IMR-90 (cell line): ENCODE data around the gene GPAT3. TPM values are rescaled to one million over a fixed set of nuclear protein-coding genes. Genes with fewer than 3 reads are reported as not detected.

Experiments
- ATAC-seq: fragments of 200-7000 bp; cut with Tn5 transposase; 2 replicates; pipeline ENCODE4 v1.9.1; 2020; ENCODE audit warnings: low read depth, mild to moderate bottlenecking, moderate library complexity
- BruUV-seq: library from RNA; stranded (reverse); fragments of 400-500 nt; replicated peaks from 2 replicates; lab custom pipeline; 2021; lab: Mats Ljungman, UMichigan
- CTCF ChIA-PET: fragments of 300-600 bp; formaldehyde crosslinking; extraction: SDS; loops from one replicate; lab custom pipeline; 2021; ENCODE audit warnings: antibody characterized with exemption; lab: Yijun Ruan, JAX
- POLR2A ChIA-PET: fragments of 300-600 bp; sonication (Branson Sonifier 250); formaldehyde crosslinking; loops from one replicate; lab custom pipeline; 2022; ENCODE audit warnings: antibody characterized with exemption; ENCODE audit not compliant: unreplicated experiment; lab: Charles Lee
- DNase-seq: peaks from one replicate; pipeline ENCODE4 v3.0.0; 2013
- H2AFZ ChIP-seq: replicated peaks from 2 replicates; pipeline ENCODE3; 2013; ENCODE audit warnings: low read length, mild to moderate bottlenecking; ENCODE audit not compliant: poor library complexity
- H2AK5ac ChIP-seq: 2 replicates; pipeline ENCODE4 v1.6.1; 2013; ENCODE audit warnings: low read depth, low read length, inconsistent platforms
- H2AK9ac ChIP-seq: replicated peaks from 2 replicates; pipeline ENCODE3; 2013; ENCODE audit warnings: mild to moderate bottlenecking, low read depth, low read length, moderate library complexity; ENCODE audit not compliant: poor library complexity
- H2BK120ac ChIP-seq: 2 replicates; pipeline ENCODE4 v1.6.1; 2013; ENCODE audit warnings: low read depth, low read length, inconsistent platforms
- H2BK15ac ChIP-seq: 3 replicates; pipeline ENCODE4 v1.6.1; 2013; ENCODE audit warnings: low read depth, low read length, inconsistent platforms
- H2BK20ac ChIP-seq: 2 replicates; pipeline ENCODE4 v1.6.1; 2013; ENCODE audit warnings: low read depth, mild to moderate bottlenecking, inconsistent platforms, low read length, moderate library complexity
- H2BK5ac ChIP-seq: 2 replicates; pipeline ENCODE4 v1.6.1; 2013; ENCODE audit warnings: mild to moderate bottlenecking, low read depth, low read length, inconsistent platforms; ENCODE audit not compliant: poor library complexity, severe bottlenecking
- H3K14ac ChIP-seq: replicated peaks from 2 replicates; pipeline ENCODE4 v1.6.1; 2013; ENCODE audit warnings: low read depth, low read length, inconsistent platforms
- H3K18ac ChIP-seq: 2 replicates; pipeline ENCODE4 v1.6.1; 2013; ENCODE audit warnings: low read depth, low read length, control low read depth
- H3K23ac ChIP-seq: 2 replicates; pipeline ENCODE4 v1.6.1; 2013; ENCODE audit warnings: low read depth, low read length, inconsistent platforms
- H3K27ac ChIP-seq: 2 replicates; pipeline ENCODE4 v1.5.1; 2013; ENCODE audit warnings: mild to moderate bottlenecking, control low read depth, low read length; ENCODE audit not compliant: insufficient read depth
- H3K27me3 ChIP-seq: 2 replicates; pipeline ENCODE4 v1.6.1; 2013; ENCODE audit warnings: low read length; ENCODE audit not compliant: control insufficient read depth, insufficient read depth
- H3K36me3 ChIP-seq: 2 replicates; pipeline ENCODE4 v1.6.1; 2013; ENCODE audit warnings: low read length, mixed read lengths; ENCODE audit not compliant: control insufficient read depth, insufficient read depth
- H3K4ac ChIP-seq: 2 replicates; pipeline ENCODE4 v1.6.1; 2013; ENCODE audit warnings: low read depth, low read length, inconsistent platforms
- H3K4me1 ChIP-seq: 2 replicates; pipeline ENCODE4 v1.6.1; 2013; ENCODE audit warnings: low read length, mixed read lengths; ENCODE audit not compliant: control insufficient read depth, insufficient read depth
- H3K4me2 ChIP-seq: 2 replicates; pipeline ENCODE4 v1.6.1; 2013; ENCODE audit warnings: low read depth, mild to moderate bottlenecking, control low read depth, low read length, moderate library complexity
- H3K4me3 ChIP-seq: 2 replicates; pipeline ENCODE4 v1.5.1; 2013; ENCODE audit warnings: low read depth, mild to moderate bottlenecking, control low read depth, low read length, moderate library complexity; ENCODE audit not compliant: insufficient read depth
- H3K56ac ChIP-seq: 2 replicates; pipeline ENCODE4 v1.6.1; 2013; ENCODE audit warnings: low read length, inconsistent platforms; ENCODE audit not compliant: insufficient read depth; ENCODE audit errors: extremely low read depth
- H3K79me1 ChIP-seq, 2 experiments: 2 replicates each; pipeline ENCODE4 v1.6.1; 2013; ENCODE audit warnings: low read length in 2 of 2, inconsistent platforms in 1 of 2, low read depth in 1 of 2
- H3K9ac ChIP-seq: 2 replicates; pipeline ENCODE4 v1.6.1; 2013; ENCODE audit warnings: low read depth, low read length, control low read depth
- H3K9me1 ChIP-seq: 2 replicates; pipeline ENCODE4 v1.6.1; 2013; ENCODE audit warnings: low read length, inconsistent platforms; ENCODE audit not compliant: insufficient read depth
- H3K9me3 ChIP-seq: 2 replicates; pipeline ENCODE4 v1.6.1; 2013; ENCODE audit warnings: low read length; ENCODE audit not compliant: control insufficient read depth, insufficient read depth
- H4K20me1 ChIP-seq: 2 replicates; pipeline ENCODE4 v1.6.1; 2013; ENCODE audit warnings: low read length, inconsistent platforms; ENCODE audit not compliant: insufficient read depth
- H4K5ac ChIP-seq: 2 replicates; pipeline ENCODE4 v1.6.1; 2013; ENCODE audit warnings: mild to moderate bottlenecking, low read depth, low read length, control low read depth
- H4K8ac ChIP-seq, 2 experiments: 2 replicates each; pipeline ENCODE4 v1.6.1; 2013; ENCODE audit warnings: low read depth in 2 of 2, low read length in 2 of 2, control low read depth in 1 of 2, inconsistent platforms in 1 of 2
- H4K91ac ChIP-seq: 2 replicates; pipeline ENCODE4 v1.6.1; 2013; ENCODE audit warnings: low read depth, low read length, inconsistent platforms; ENCODE audit not compliant: insufficient read depth
- POLR2A ChIP-seq: IDR thresholded peaks from 2 replicates; pipeline ENCODE4 v1.6.1; 2012; ENCODE audit warnings: mild to moderate bottlenecking, low read depth, low read length
- WGBS, 2 experiments: methylation state at CpG; one replicate each; pipeline versions ENCODE4 v1.1.5 to v1.1.7; 2013; ENCODE audit warnings: missing lambda C conversion rate in 2 of 2; ENCODE audit not compliant: insufficient read length in 1 of 2; ENCODE audit errors: extremely low coverage in 2 of 2; 5-methylcytosine and 5-hydroxymethylcytosine counted together
- dilution Hi-C: fragments of 300-500 bp; cut with HindIII; formaldehyde crosslinking; loops from one replicate; pipeline ENCODE4 v1.14.3; 2018; ENCODE audit warnings: low sequenced_read_pairs; ENCODE audit not compliant: unreplicated experiment
- in situ Hi-C: fragments of 300-500 bp; cut with MboI; formaldehyde crosslinking; loops from 3 replicates; pipeline ENCODE4 v1.14.3; 2019; ENCODE audit warnings: low sequenced_read_pairs, inconsistent platforms, mixed read lengths
- intact Hi-C: fragments of 100-400 bp; cut with micrococcal nuclease; formaldehyde crosslinking; loops from 2 replicates; pipeline ENCODE4 v1.10.0; 2022
- polyA plus RNA-seq, 3 experiments: library from polyadenylated mRNA; depleted of rRNA; stranded (reverse); fragments of >200 nt; gene quantifications; 2 replicates each; pipeline ENCODE4 v1.2.3, GENCODE V29; 2012; ENCODE audit warnings: low replicate concordance in 1 of 3
- total RNA-seq: library from RNA; depleted of rRNA; stranded (reverse); fragments of >200 nt; gene quantifications from 2 replicates; pipeline ENCODE4 v1.2.3, GENCODE V29; 2012

GPAT3 gene
- total and polyA plus RNA-seq, 2 of the 4 experiments (the other 2 are of a cell fraction), result 1.3 to 2.9 TPM

GRCh38 chr4:83552924-83553323 lies 17.0 kb downstream of the GPAT3 start:
- ChIA-PET CTCF (no interaction called here), POLR2A (no interaction called here)
- 0 out of 4 replicates have a peak overlapping the region, but pooled peaks of 1 of the 2 experiments have one; percentile 13 for H4K8ac ChIP-seq
- no peak overlapping the region for H4K91ac ChIP-seq
- WGBS, 2 experiments, result no CpG with 5 or more reads among the region's 2 CpGs
- H3K36me3 ChIP-seq, result no peaks in the 10 kb centered on the region
- in situ Hi-C loops, result no loop called here
- dilution Hi-C loops, result no loop called here
- no peaks in the 10 kb centered on the region; the same call in none of the 2 replicates for H3K9me1 ChIP-seq
- H3K14ac ChIP-seq, result no peak overlapping the region
- H2BK15ac ChIP-seq, result no peak overlapping the region
- no peak overlapping the region for H2AK5ac ChIP-seq
- H3K4me3 ChIP-seq, result no peak overlapping the region
- H3K4me1 ChIP-seq, result peaks cover 13% of the 10 kb centered on the region
- no peak overlapping the region for H2BK5ac ChIP-seq
- H2AFZ ChIP-seq, result peak overlapping the region; percentile 8
- BruUV-seq, result no TSS peak
- DNase-seq (peak; percentile 67), ATAC-seq (peak; percentile 66)
- intact Hi-C loops, result loop anchor here (5.0 kb wide), 1 partner anchor 64 kb away; no protein-coding TSS in a partner anchor
- no peak overlapping the region for H3K18ac ChIP-seq
- H3K56ac ChIP-seq, result no peak overlapping the region
- H3K23ac ChIP-seq, result 0 out of 2 replicates have a peak overlapping the region, but pooled peaks have one; percentile 3
- peak overlapping the region; percentile 46 for H2AK9ac ChIP-seq
- no peak overlapping the region for H3K27ac ChIP-seq
- H4K5ac ChIP-seq, result no peak overlapping the region
- H2BK20ac ChIP-seq, result peak overlapping the region; percentile 57; the same call in 1 of the 2 replicates
- no peak overlapping the region; the same call in 1 of the 2 replicates for H2BK120ac ChIP-seq
- no peak for TF ChIP-seq POLR2A
- no peaks in the 10 kb centered on the region for H3K9me3 ChIP-seq
- H3K27me3 ChIP-seq, result no peaks in the 10 kb centered on the region
- H3K4ac ChIP-seq, result 0 out of 2 replicates have a peak overlapping the region, but pooled peaks have one; percentile 5
- H4K20me1 ChIP-seq, result no peaks in the 10 kb centered on the region
- no peak overlapping the region for H3K4me2 ChIP-seq
- no peak overlapping the region for H3K9ac ChIP-seq
- H3K79me1 ChIP-seq, result 0 out of 4 replicates have a peak, but pooled peaks cover 0 to 3% of the 10 kb centered on the region in 2 experiments
